Measurements from ENCODE around the gene EIF2A. TPM values are rescaled to one million over a fixed set of nuclear protein-coding genes. Genes with fewer than 3 reads are reported as not detected.

The EIF2A gene
- total and polyA plus RNA-seq, 2 of the 13 experiments (the other 11 are each of a cell fraction or from before 2014, with no cell fraction given): 124 to 139 TPM

DNA sequence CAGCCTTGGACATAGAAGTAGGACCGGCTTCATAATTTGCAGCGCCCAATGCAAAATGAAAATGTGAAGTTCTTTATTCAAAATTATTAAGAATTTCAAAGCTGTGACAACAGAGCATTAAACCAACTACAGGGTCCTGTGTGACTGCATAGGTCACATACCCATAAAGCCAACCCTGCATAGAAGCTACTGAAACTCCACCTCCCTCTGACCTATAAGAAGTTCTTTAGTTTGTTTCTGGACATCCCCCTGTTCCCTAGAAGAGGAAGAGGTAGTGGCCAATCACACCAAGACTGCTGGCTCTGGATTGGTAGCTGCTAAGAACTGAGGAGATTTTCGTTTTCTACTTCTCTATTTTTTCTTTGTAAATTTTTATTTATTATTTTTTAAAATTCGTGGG lies 47.6 kb downstream of the EIF2A start (continued):
- TF ChIP-seq, protein P1, sequence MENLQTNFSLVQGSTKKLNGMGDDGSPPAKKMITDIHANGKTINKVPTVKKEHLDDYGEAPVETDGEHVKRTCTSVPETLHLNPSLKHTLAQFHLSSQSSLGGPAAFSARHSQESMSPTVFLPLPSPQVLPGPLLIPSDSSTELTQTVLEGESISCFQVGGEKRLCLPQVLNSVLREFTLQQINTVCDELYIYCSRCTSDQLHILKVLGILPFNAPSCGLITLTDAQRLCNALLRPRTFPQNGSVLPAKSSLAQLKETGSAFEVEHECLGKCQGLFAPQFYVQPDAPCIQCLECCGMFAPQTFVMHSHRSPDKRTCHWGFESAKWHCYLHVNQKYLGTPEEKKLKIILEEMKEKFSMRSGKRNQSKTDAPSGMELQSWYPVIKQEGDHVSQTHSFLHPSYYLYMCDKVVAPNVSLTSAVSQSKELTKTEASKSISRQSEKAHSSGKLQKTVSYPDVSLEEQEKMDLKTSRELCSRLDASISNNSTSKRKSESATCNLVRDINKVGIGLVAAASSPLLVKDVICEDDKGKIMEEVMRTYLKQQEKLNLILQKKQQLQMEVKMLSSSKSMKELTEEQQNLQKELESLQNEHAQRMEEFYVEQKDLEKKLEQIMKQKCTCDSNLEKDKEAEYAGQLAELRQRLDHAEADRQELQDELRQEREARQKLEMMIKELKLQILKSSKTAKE (CRISPR knock-in tag; IDR thresholded peaks at IDR 0.05; ENCODE audit: borderline replicate concordance): no peak
- TF ChIP-seq ZBTB8A (CRISPR knock-in tag; IDR thresholded peaks at IDR 0.05; ENCODE audit: borderline replicate concordance, low read depth): no peak
- TF ChIP-seq ZNF446 (CRISPR knock-in tag; IDR thresholded peaks at IDR 0.05): no peak
- no peak for TF ChIP-seq DMAP1 (CRISPR knock-in tag; IDR thresholded peaks at IDR 0.05)

DNA sequence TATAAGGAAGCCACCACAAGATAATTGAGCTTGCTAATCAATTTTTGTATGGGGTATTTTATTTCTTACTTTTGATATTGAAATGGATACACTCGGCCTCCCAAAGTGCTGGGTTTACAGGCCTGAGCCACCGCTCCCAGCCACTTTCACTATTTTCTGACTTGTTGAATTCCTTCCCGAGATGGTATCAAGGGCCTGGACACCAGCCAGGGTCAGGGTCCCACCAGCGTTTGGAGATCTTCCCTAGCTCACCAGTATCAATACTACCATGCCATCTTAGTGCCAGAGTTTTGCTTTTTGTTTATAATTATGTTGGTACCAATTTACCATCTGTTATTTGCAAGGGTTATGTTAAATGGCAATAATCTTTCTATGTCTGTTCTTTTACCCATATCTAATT lies 51.1 kb downstream of the EIF2A start:
- no peak overlapping the region for H3K27ac ChIP-seq (ENCODE audit: extremely low read length, insufficient read depth, low read length)
- H3K79me2 ChIP-seq (ENCODE audit: insufficient read depth, low read length): peaks cover 20% of the 10 kb centered on the region
- no peak overlapping the region for H3K4me2 ChIP-seq (ENCODE audit: low read depth, low read length)
- WGBS (ENCODE audit: low lambda C conversion rate): 87% methylated on average over 4 of the region's 4 CpGs
- peaks cover 0 to 2% of the 10 kb centered on the region in 2 experiments; a peak in 1 of 5 replicates for H3K36me3 ChIP-seq (replicated peaks in 1 of 2; ENCODE audit: control insufficient read depth in 1 of 2, insufficient read depth in 2 of 2, low read length in 2 of 2)
- H3K9ac ChIP-seq (ENCODE audit: insufficient read depth, low read depth, low read length): no peak overlapping the region
- FAIRE-seq: no peak
- peaks cover 26% of the 10 kb centered on the region for H3K4me1 ChIP-seq (ENCODE audit: insufficient read depth, low read length)
- no peaks in the 10 kb centered on the region for H4K20me1 ChIP-seq (ENCODE audit: insufficient read depth, low read length)
- no peaks in the 10 kb centered on the region for H3K9me3 ChIP-seq (ENCODE audit: low read length)
- BruUV-seq (replicated peaks): no TSS peak
- H3K4me3 ChIP-seq (replicated peaks in 1 of 3; ENCODE audit: insufficient read depth in 1 of 3, low read depth in 2 of 3, low read length in 3 of 3): no peak overlapping the region
- H2AFZ ChIP-seq (ENCODE audit: low read length): no peak overlapping the region
- in situ Hi-C loops (cut with HindIII; ENCODE audit: extremely low pct_ligation_motif_present, low pct_unique_long_range_greater_than_20kb) (no loop called here), intact Hi-C loops (cut with micrococcal nuclease; ENCODE audit: unreplicated experiment) (no loop called here)
- ChIA-PET CTCF (ENCODE audit: low intra/inter-chr PET ratio, low total read pairs) (no interaction called here), POLR2A (no interaction called here)
- no peak for DNase-seq (ENCODE audit: low spot score)
- H3K27me3 ChIP-seq (ENCODE audit: control insufficient read depth in 1 of 2, insufficient read depth in 2 of 2, low read length in 2 of 2): no peaks in the 10 kb centered on the region
- ATAC-seq: no peak
- TF ChIP-seq FOXK2 (IDR thresholded peaks at IDR 0.05) (no peak), ONECUT2 (CRISPR knock-in tag; IDR thresholded peaks at IDR 0.05) (no peak), GFI1 (CRISPR knock-in tag; IDR thresholded peaks at IDR 0.05; ENCODE audit: borderline replicate concordance) (no peak), MXD4 (CRISPR knock-in tag; IDR thresholded peaks at IDR 0.05) (no peak), ATRX (CRISPR knock-in tag; IDR thresholded peaks at IDR 0.05; ENCODE audit: borderline replicate concordance) (no peak), KLF16 (CRISPR knock-in tag; IDR thresholded peaks at IDR 0.05) (no peak), ARID2 (CRISPR knock-in tag; IDR thresholded peaks at IDR 0.05; ENCODE audit: borderline replicate concordance) (no peak), TMF1 (CRISPR knock-in tag; IDR thresholded peaks at IDR 0.05; ENCODE audit: low read depth) (no peak), ZNF121 (CRISPR knock-in tag; IDR thresholded peaks at IDR 0.05) (no peak), RFXAP (CRISPR knock-in tag; IDR thresholded peaks at IDR 0.05; ENCODE audit: borderline replicate concordance) (no peak), AKAP8 (CRISPR knock-in tag; IDR thresholded peaks at IDR 0.05) (no peak), PITX1 (CRISPR knock-in tag; IDR thresholded peaks at IDR 0.05) (no peak), ZNF430 (CRISPR knock-in tag; IDR thresholded peaks at IDR 0.05) (no peak), SIN3B (IDR thresholded peaks at IDR 0.05; ENCODE audit: low read length) (no peak), EZH2 (conservative IDR thresholded peaks at IDR 0.05; ENCODE audit: low read depth, low read length) (no peak)
- TF ChIP-seq, protein P2, sequence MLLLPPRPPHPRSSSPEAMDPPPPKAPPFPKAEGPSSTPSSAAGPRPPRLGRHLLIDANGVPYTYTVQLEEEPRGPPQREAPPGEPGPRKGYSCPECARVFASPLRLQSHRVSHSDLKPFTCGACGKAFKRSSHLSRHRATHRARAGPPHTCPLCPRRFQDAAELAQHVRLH (CRISPR knock-in tag; IDR thresholded peaks at IDR 0.05; ENCODE audit: borderline replicate concordance, low read depth): no peak
- TF ChIP-seq, protein P3, sequence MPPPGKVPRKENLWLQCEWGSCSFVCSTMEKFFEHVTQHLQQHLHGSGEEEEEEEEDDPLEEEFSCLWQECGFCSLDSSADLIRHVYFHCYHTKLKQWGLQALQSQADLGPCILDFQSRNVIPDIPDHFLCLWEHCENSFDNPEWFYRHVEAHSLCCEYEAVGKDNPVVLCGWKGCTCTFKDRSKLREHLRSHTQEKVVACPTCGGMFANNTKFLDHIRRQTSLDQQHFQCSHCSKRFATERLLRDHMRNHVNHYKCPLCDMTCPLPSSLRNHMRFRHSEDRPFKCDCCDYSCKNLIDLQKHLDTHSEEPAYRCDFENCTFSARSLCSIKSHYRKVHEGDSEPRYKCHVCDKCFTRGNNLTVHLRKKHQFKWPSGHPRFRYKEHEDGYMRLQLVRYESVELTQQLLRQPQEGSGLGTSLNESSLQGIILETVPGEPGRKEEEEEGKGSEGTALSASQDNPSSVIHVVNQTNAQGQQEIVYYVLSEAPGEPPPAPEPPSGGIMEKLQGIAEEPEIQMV (CRISPR knock-in tag; IDR thresholded peaks at IDR 0.05; ENCODE audit: low read depth): no peak
- TF ChIP-seq, protein P4, sequence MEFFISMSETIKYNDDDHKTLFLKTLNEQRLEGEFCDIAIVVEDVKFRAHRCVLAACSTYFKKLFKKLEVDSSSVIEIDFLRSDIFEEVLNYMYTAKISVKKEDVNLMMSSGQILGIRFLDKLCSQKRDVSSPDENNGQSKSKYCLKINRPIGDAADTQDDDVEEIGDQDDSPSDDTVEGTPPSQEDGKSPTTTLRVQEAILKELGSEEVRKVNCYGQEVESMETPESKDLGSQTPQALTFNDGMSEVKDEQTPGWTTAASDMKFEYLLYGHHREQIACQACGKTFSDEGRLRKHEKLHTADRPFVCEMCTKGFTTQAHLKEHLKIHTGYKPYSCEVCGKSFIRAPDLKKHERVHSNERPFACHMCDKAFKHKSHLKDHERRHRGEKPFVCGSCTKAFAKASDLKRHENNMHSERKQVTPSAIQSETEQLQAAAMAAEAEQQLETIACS (CRISPR knock-in tag; IDR thresholded peaks at IDR 0.05): no peak
